Fibroblast of skin of right quadriceps (primary cell): ENCODE data around the gene PSD2.

ENCODE experiments used
- DNase-seq: peaks from one replicate; pipeline ENCODE4 v3.0.0-alpha.2; 2013

The PSD2 gene

GRCh38 chr5:139882961-139883539, 87.4 kb downstream of the PSD2 start:
- DNase-seq: no peak

- DNase-seq: no peak
These were observed 88.5 kb downstream of the PSD2 start for GRCh38 chr5:139884144-139884543.

GRCh38 chr5:139884734-139885133, 89.1 kb downstream of the PSD2 start:
- DNase-seq: no peak

GRCh38 chr5:139885172-139885856, 89.7 kb downstream of the PSD2 start:
- no peak for DNase-seq

- DNase-seq: no peak
These were observed 90.2 kb downstream of the PSD2 start for GRCh38 chr5:139885857-139886208.

GRCh38 chr5:139886213-139886612, 90.6 kb downstream of the PSD2 start:
- DNase-seq: no peak

- no peak for DNase-seq
These were observed 92.8 kb downstream of the PSD2 start for GRCh38 chr5:139888370-139888769.

- no peak for DNase-seq
These were observed 93.8 kb downstream of the PSD2 start for GRCh38 chr5:139889410-139889809.

GRCh38 chr5:139893873-139894272, 98.3 kb downstream of the PSD2 start:
- DNase-seq: no peak
